ENCODE results near the gene CCL27. TPM values are rescaled to one million over a fixed set of nuclear protein-coding genes. Genes with fewer than 3 reads are reported as not detected.

CCL27 gene
- total RNA-seq, 1 experiment from 2014 or later: not detected

GRCh38 chr9:34686732-34687131 lies 24.3 kb upstream of the CCL27 start:
- Histone ChIP-seq H4K20me1 (ENCODE audit: insufficient read depth, low read depth, low read length) (no peaks in the 10 kb centered on the region), H3K4me1 (ENCODE audit: low read length) (peaks cover 11% of the 10 kb centered on the region), H3K79me2 (ENCODE audit: low read length) (no peaks in the 10 kb centered on the region), H3K9me2 (replicated peaks; ENCODE audit: insufficient read depth, low read length) (no peaks in the 10 kb centered on the region), H3K36me3 (ENCODE audit: insufficient read depth, low read length) (no peaks in the 10 kb centered on the region), H3K4me2 (ENCODE audit: low read depth, low read length, poor library complexity, severe bottlenecking) (peak overlapping the region; percentile 17), H2AFZ (ENCODE audit: low read length) (no peak overlapping the region), H3K9ac (ENCODE audit: low read length) (no peak overlapping the region), H3K27ac (ENCODE audit: low read length) (no peak overlapping the region), H3K9me3 (ENCODE audit: low read length) (no peaks in the 10 kb centered on the region), H3K27me3 (ENCODE audit: low read length) (no peaks in the 10 kb centered on the region), H3K4me3 (ENCODE audit: low read length) (no peak overlapping the region)
- DNase-seq: no peak

- no peak overlapping the region for H3K4me3 ChIP-seq (ENCODE audit: low read length)
- peaks cover 11% of the 10 kb centered on the region for H3K4me1 ChIP-seq (ENCODE audit: low read length)
- H3K27me3 ChIP-seq (ENCODE audit: low read length): no peaks in the 10 kb centered on the region
- H3K9me3 ChIP-seq (ENCODE audit: low read length): no peaks in the 10 kb centered on the region
- H2AFZ ChIP-seq (ENCODE audit: low read length): no peak overlapping the region
- no peak for DNase-seq
- no peaks in the 10 kb centered on the region for H3K9me2 ChIP-seq (replicated peaks; ENCODE audit: insufficient read depth, low read length)
- no peaks in the 10 kb centered on the region for H4K20me1 ChIP-seq (ENCODE audit: insufficient read depth, low read depth, low read length)
- H3K79me2 ChIP-seq (ENCODE audit: low read length): no peaks in the 10 kb centered on the region
- H3K27ac ChIP-seq (ENCODE audit: low read length): no peak overlapping the region
- H3K4me2 ChIP-seq (ENCODE audit: low read depth, low read length, poor library complexity, severe bottlenecking): no peak overlapping the region
- H3K9ac ChIP-seq (ENCODE audit: low read length): no peak overlapping the region
- H3K36me3 ChIP-seq (ENCODE audit: insufficient read depth, low read length): no peaks in the 10 kb centered on the region
These were observed 23.8 kb upstream of the CCL27 start for GRCh38 chr9:34686231-34686630.

DNA sequence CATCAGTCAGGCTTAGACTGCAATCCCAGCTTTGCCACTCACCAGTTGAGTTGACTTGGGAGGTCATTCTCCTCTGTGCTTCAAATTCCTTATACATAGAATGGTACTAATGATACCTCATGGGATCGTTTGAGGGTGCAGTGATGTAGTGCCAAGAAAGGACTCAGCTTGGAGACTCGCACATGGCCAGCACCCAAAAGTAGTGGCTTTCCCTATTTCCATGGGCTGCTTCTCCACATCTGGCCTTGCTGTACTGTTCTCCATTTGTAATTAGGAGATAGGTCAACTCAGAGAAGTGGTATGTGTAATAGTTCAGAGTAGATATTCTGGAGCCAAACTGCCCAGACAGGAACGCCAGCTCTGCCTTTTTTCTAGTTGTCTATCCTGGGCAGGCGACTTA lies 23.1 kb upstream of the CCL27 start:
- no peak for DNase-seq
- H3K9me2 ChIP-seq (replicated peaks; ENCODE audit: insufficient read depth, low read length): no peaks in the 10 kb centered on the region
- H3K27me3 ChIP-seq (ENCODE audit: low read length): no peaks in the 10 kb centered on the region
- no peak overlapping the region for H2AFZ ChIP-seq (ENCODE audit: low read length)
- H4K20me1 ChIP-seq (ENCODE audit: insufficient read depth, low read depth, low read length): no peaks in the 10 kb centered on the region
- no peak overlapping the region for H3K27ac ChIP-seq (ENCODE audit: low read length)
- no peaks in the 10 kb centered on the region for H3K36me3 ChIP-seq (ENCODE audit: insufficient read depth, low read length)
- peaks cover 11% of the 10 kb centered on the region for H3K4me1 ChIP-seq (ENCODE audit: low read length)
- no peaks in the 10 kb centered on the region for H3K9me3 ChIP-seq (ENCODE audit: low read length)
- H3K79me2 ChIP-seq (ENCODE audit: low read length): no peaks in the 10 kb centered on the region
- no peak overlapping the region for H3K4me2 ChIP-seq (ENCODE audit: low read depth, low read length, poor library complexity, severe bottlenecking)
- H3K4me3 ChIP-seq (ENCODE audit: low read length): no peak overlapping the region
- H3K9ac ChIP-seq (ENCODE audit: low read length): no peak overlapping the region

DNA sequence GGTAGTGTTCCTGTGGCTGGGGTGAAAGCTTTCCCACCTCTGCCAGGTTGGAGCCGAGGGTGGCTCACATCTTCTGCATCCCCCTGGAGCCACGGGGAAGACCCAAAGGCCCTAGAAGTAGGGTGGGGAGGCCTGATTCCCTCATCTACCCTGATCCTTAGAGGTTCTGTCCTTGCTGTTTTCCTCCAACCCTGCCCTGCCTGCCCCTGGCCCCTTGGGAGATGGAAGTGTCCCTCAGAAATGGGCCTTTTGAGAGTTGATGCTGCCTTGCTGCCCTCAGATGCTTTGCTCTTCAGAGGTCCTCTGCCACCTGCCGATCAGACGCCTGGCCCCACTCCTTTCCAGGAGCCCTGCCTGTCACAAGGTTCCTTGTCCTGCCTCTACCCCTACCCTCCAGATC lies 22.4 kb upstream of the CCL27 start:
- DNase-seq: no peak
- H3K4me3 ChIP-seq (ENCODE audit: low read length): no peak overlapping the region

GRCh38 chr9:34684145-34684544 lies 21.7 kb upstream of the CCL27 start:
- no peaks in the 10 kb centered on the region for H3K9me3 ChIP-seq (ENCODE audit: low read length)
- no peaks in the 10 kb centered on the region for H3K36me3 ChIP-seq (ENCODE audit: insufficient read depth, low read length)
- H3K9me2 ChIP-seq (replicated peaks; ENCODE audit: insufficient read depth, low read length): no peaks in the 10 kb centered on the region
- no peak overlapping the region for H2AFZ ChIP-seq (ENCODE audit: low read length)
- no peak overlapping the region for H3K4me2 ChIP-seq (ENCODE audit: low read depth, low read length, poor library complexity, severe bottlenecking)
- no peaks in the 10 kb centered on the region for H4K20me1 ChIP-seq (ENCODE audit: insufficient read depth, low read depth, low read length)
- no peak overlapping the region for H3K27ac ChIP-seq (ENCODE audit: low read length)
- H3K4me3 ChIP-seq (ENCODE audit: low read length): no peak overlapping the region
- DNase-seq: no peak
- peaks cover 11% of the 10 kb centered on the region for H3K4me1 ChIP-seq (ENCODE audit: low read length)
- H3K79me2 ChIP-seq (ENCODE audit: low read length): no peaks in the 10 kb centered on the region
- no peak overlapping the region for H3K9ac ChIP-seq (ENCODE audit: low read length)
- H3K27me3 ChIP-seq (ENCODE audit: low read length): no peaks in the 10 kb centered on the region

More for the DNA sequence above, 22.4 kb upstream of the CCL27 start:
- no peak overlapping the region for H3K27ac ChIP-seq (ENCODE audit: low read length)
- no peak overlapping the region for H3K9ac ChIP-seq (ENCODE audit: low read length)
- no peaks in the 10 kb centered on the region for H3K9me2 ChIP-seq (replicated peaks; ENCODE audit: insufficient read depth, low read length)
- no peak overlapping the region for H3K4me2 ChIP-seq (ENCODE audit: low read depth, low read length, poor library complexity, severe bottlenecking)
- no peaks in the 10 kb centered on the region for H3K79me2 ChIP-seq (ENCODE audit: low read length)
- no peaks in the 10 kb centered on the region for H3K36me3 ChIP-seq (ENCODE audit: insufficient read depth, low read length)
- no peaks in the 10 kb centered on the region for H4K20me1 ChIP-seq (ENCODE audit: insufficient read depth, low read depth, low read length)
- no peaks in the 10 kb centered on the region for H3K27me3 ChIP-seq (ENCODE audit: low read length)
- H3K9me3 ChIP-seq (ENCODE audit: low read length): no peaks in the 10 kb centered on the region
- no peak overlapping the region for H2AFZ ChIP-seq (ENCODE audit: low read length)
- H3K4me1 ChIP-seq (ENCODE audit: low read length): peaks cover 11% of the 10 kb centered on the region

- H3K79me2 ChIP-seq (ENCODE audit: low read length): no peaks in the 10 kb centered on the region
- no peak for DNase-seq
- no peaks in the 10 kb centered on the region for H3K9me2 ChIP-seq (replicated peaks; ENCODE audit: insufficient read depth, low read length)
- no peaks in the 10 kb centered on the region for H3K9me3 ChIP-seq (ENCODE audit: low read length)
- H3K4me2 ChIP-seq (ENCODE audit: low read depth, low read length, poor library complexity, severe bottlenecking): no peak overlapping the region
- no peak overlapping the region for H2AFZ ChIP-seq (ENCODE audit: low read length)
- no peaks in the 10 kb centered on the region for H4K20me1 ChIP-seq (ENCODE audit: insufficient read depth, low read depth, low read length)
- no peak overlapping the region for H3K27ac ChIP-seq (ENCODE audit: low read length)
- no peaks in the 10 kb centered on the region for H3K27me3 ChIP-seq (ENCODE audit: low read length)
- no peak overlapping the region for H3K9ac ChIP-seq (ENCODE audit: low read length)
- no peaks in the 10 kb centered on the region for H3K4me1 ChIP-seq (ENCODE audit: low read length)
- H3K4me3 ChIP-seq (ENCODE audit: low read length): no peak overlapping the region
- no peaks in the 10 kb centered on the region for H3K36me3 ChIP-seq (ENCODE audit: insufficient read depth, low read length)
These were observed 13.4 kb upstream of the CCL27 start for GRCh38 chr9:34675869-34676268.

- H3K4me1 ChIP-seq (ENCODE audit: low read length): no peaks in the 10 kb centered on the region
- no peaks in the 10 kb centered on the region for H4K20me1 ChIP-seq (ENCODE audit: insufficient read depth, low read depth, low read length)
- no peak overlapping the region for H3K4me2 ChIP-seq (ENCODE audit: low read depth, low read length, poor library complexity, severe bottlenecking)
- H3K9me3 ChIP-seq (ENCODE audit: low read length): no peaks in the 10 kb centered on the region
- peak; percentile 93 for DNase-seq
- no peak overlapping the region for H3K4me3 ChIP-seq (ENCODE audit: low read length)
- H3K9ac ChIP-seq (ENCODE audit: low read length): no peak overlapping the region
- no peak overlapping the region for H3K27ac ChIP-seq (ENCODE audit: low read length)
- H3K27me3 ChIP-seq (ENCODE audit: low read length): no peaks in the 10 kb centered on the region
- no peak overlapping the region for H2AFZ ChIP-seq (ENCODE audit: low read length)
- H3K79me2 ChIP-seq (ENCODE audit: low read length): no peaks in the 10 kb centered on the region
- H3K9me2 ChIP-seq (replicated peaks; ENCODE audit: insufficient read depth, low read length): no peaks in the 10 kb centered on the region
- H3K36me3 ChIP-seq (ENCODE audit: insufficient read depth, low read length): no peaks in the 10 kb centered on the region
These were observed 12.7 kb upstream of the CCL27 start for GRCh38 chr9:34675048-34675714.

DNA sequence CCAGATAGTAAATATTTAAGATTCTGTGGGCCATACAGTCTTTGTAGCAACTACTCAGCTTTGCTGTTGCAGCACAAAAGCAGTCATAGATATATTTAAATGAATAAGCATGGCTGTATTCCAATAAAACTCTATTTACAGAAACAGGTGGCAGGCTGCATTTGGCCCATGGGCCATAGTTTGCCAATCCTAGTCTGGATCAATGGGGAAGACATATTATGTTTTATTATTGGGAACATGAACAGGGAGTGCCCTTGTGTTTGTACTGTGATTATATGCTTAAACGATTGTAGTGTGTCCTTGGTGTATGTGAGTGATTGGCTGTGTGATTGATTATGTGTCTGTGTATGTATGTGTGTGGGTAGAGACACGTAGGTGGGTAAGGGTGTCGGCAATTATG lies 12.0 kb upstream of the CCL27 start:
- no peaks in the 10 kb centered on the region for H3K36me3 ChIP-seq (ENCODE audit: insufficient read depth, low read length)
- no peak overlapping the region for H3K4me2 ChIP-seq (ENCODE audit: low read depth, low read length, poor library complexity, severe bottlenecking)
- H3K4me3 ChIP-seq (ENCODE audit: low read length): no peak overlapping the region
- H3K4me1 ChIP-seq (ENCODE audit: low read length): no peaks in the 10 kb centered on the region
- no peak overlapping the region for H3K27ac ChIP-seq (ENCODE audit: low read length)
- H2AFZ ChIP-seq (ENCODE audit: low read length): no peak overlapping the region
- H3K9me2 ChIP-seq (replicated peaks; ENCODE audit: insufficient read depth, low read length): no peaks in the 10 kb centered on the region
- H4K20me1 ChIP-seq (ENCODE audit: insufficient read depth, low read depth, low read length): no peaks in the 10 kb centered on the region
- no peak for DNase-seq
- H3K27me3 ChIP-seq (ENCODE audit: low read length): no peaks in the 10 kb centered on the region
- no peaks in the 10 kb centered on the region for H3K9me3 ChIP-seq (ENCODE audit: low read length)
- H3K79me2 ChIP-seq (ENCODE audit: low read length): no peaks in the 10 kb centered on the region
- no peak overlapping the region for H3K9ac ChIP-seq (ENCODE audit: low read length)
